ENCODE measurements around the gene DNAI1.

The DNAI1 gene

DNA sequence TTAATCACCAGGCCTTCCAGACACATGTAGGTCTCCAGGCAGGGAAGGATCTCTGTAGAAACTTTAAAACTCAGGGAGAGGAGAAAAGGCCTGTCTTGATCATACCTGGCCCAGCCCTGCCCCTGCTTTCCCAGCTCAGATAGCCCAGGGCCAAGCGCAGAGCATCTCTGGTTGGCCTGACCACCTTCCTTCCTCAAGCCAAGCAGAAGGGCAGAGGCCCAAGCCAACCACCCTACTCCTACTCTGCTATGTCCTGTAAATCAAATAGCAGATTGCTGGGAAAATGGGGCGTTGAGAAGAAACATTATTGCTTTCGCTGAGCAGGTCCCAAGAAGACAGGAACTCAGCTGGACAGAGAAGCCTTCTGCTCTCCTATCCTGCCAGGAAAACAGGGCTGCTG, 49.9 kb downstream of the DNAI1 start:
- no peak overlapping the region for H3K9ac ChIP-seq (ENCODE audit: low read length)
- H3K36me3 ChIP-seq (ENCODE audit: control insufficient read depth, insufficient read depth, low read length) = no peaks in the 10 kb centered on the region
- no peaks in the 10 kb centered on the region for H3K27me3 ChIP-seq (ENCODE audit: control insufficient read depth, insufficient read depth, low read length)
- H3K4me1 ChIP-seq (ENCODE audit: control insufficient read depth, insufficient read depth, low read length) = peaks cover 3% of the 10 kb centered on the region
- no peak overlapping the region for H3K4me3 ChIP-seq (ENCODE audit: low read length)
- H3K9me3 ChIP-seq (ENCODE audit: control insufficient read depth, low read length) = no peaks in the 10 kb centered on the region

DNA sequence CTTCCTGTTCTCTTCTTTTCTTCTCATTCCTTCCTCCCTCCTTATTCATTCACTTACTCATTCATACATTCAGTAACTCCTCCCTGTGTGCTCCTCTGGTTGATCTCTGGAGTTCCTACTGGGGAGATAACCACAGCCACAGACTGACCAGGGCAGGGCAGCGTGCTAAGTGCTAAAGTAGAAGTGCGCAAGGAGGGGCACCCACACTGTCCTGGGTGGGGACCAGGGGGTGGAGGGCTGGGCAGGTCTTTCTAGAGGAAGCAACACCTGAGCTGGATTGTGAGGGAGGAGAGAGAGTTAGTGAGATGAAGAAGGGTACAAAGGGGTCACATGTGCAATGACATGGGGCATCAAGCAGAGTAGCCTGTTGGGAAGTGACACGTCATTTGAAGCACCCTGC, 50.3 kb downstream of the DNAI1 start:
- Histone ChIP-seq H3K9me3 (ENCODE audit: control insufficient read depth, low read length) (no peaks in the 10 kb centered on the region), H3K4me1 (ENCODE audit: control insufficient read depth, insufficient read depth, low read length) (peaks cover 8% of the 10 kb centered on the region), H3K4me3 (ENCODE audit: low read length) (no peak overlapping the region), H3K9ac (ENCODE audit: low read length) (no peak overlapping the region), H3K36me3 (ENCODE audit: control insufficient read depth, insufficient read depth, low read length) (no peaks in the 10 kb centered on the region), H3K27me3 (ENCODE audit: control insufficient read depth, insufficient read depth, low read length) (no peaks in the 10 kb centered on the region)

DNA sequence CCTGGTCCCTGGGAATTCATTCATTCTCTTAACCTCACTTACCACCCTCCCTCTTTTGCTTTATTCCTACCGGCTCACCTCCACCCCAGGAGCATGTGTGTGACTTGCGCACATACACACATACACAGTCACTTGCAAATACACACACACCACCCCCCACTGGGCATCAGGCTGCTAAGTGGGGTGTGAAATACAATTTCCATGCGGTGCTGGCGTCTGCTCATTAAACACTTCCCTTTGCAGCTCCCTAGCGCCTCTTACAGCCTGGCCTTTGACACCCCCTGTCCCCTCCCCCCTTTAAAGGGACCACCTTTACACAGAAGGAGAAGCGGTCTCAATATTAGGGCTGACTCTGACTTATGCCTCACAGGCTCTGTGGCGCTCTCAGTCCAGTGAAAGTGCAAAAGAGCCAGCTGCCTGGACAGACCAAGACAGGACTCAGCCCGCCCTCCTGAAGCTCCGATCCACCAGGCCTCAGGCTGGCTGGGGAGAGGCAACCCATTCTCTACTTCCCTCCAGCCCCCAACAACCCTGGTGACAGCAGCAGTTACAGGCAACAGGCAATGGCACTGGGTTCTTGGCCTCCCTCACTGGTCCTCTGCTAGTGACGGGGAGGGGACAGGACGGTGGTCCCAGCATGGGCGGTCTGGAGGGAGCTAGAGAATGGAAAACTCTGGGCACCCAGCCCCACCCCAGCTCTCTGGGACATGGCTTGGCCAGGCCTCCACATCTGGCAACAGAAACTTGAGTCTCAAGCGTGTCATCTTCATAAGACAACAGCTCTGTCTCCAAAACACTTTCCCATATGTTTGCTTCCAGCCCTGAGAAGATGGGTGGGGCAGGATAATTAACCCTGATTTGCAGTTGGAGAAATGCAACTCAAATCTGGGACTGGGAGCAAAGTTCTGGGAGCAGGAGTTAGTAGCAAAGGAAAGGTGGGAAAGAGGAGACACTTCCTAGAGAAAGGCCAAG, 52.2 kb downstream of the DNAI1 start:
- Histone ChIP-seq H3K4me1 (ENCODE audit: control insufficient read depth, insufficient read depth, low read length) (peaks cover 9% of the 10 kb centered on the region), H3K9me3 (ENCODE audit: control insufficient read depth, low read length) (no peaks in the 10 kb centered on the region), H3K36me3 (ENCODE audit: control insufficient read depth, insufficient read depth, low read length) (no peaks in the 10 kb centered on the region), H3K27me3 (ENCODE audit: control insufficient read depth, insufficient read depth, low read length) (no peaks in the 10 kb centered on the region), H3K4me3 (ENCODE audit: low read length) (no peak overlapping the region), H3K9ac (ENCODE audit: low read length) (no peak overlapping the region)

DNA sequence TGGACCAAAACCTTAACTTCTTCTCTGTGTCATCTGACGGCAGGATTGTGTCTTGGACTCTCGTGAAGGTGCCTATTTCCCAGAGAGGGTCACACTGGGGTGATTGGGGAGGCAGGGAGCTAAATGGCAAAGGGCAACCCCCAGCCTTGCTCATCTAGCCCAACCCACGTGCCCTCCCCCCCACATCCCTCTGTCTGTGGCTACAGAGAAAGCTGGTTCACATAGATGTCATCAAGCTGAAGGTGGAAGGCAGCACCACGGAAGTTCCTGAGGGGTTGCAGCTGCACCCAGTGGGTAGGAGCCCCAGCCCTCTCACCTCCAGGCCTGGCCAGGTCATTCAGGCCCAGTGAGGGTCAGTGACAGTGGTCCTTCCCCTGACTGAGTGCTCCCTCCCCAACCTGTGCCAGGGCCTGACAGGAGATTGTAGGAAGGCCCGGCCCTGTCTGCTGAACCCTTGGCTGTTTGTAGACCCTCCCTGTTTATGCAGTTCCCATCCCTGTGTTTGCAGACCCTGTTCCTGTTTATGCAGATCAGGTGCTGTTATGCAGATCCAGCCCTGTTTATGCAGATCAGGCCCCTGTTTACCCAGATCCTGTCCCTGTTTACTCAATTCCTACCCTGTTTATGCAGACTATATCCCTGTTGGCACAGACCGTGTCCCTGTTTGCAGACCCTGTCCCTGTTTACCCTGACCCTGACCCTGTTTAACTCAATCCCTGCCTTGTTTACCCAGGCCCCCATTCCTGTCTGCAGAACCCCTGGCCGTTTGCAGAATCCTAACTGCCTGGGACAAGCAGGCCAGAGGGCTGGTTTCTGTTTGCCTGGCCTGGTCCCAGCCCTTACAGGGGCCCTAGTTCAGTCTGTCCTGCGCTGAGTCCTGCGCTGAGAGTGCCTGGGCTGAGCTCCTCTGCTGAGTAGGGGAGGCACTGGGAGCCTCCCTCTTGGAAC, 53.8 kb downstream of the DNAI1 start:
- Histone ChIP-seq H3K27me3 (ENCODE audit: control insufficient read depth, insufficient read depth, low read length) (no peaks in the 10 kb centered on the region), H3K9ac (ENCODE audit: low read length) (no peak overlapping the region), H3K36me3 (ENCODE audit: control insufficient read depth, insufficient read depth, low read length) (no peaks in the 10 kb centered on the region), H3K9me3 (ENCODE audit: control insufficient read depth, low read length) (no peaks in the 10 kb centered on the region), H3K4me1 (ENCODE audit: control insufficient read depth, insufficient read depth, low read length) (peaks cover 9% of the 10 kb centered on the region), H3K4me3 (ENCODE audit: low read length) (no peak overlapping the region)

DNA sequence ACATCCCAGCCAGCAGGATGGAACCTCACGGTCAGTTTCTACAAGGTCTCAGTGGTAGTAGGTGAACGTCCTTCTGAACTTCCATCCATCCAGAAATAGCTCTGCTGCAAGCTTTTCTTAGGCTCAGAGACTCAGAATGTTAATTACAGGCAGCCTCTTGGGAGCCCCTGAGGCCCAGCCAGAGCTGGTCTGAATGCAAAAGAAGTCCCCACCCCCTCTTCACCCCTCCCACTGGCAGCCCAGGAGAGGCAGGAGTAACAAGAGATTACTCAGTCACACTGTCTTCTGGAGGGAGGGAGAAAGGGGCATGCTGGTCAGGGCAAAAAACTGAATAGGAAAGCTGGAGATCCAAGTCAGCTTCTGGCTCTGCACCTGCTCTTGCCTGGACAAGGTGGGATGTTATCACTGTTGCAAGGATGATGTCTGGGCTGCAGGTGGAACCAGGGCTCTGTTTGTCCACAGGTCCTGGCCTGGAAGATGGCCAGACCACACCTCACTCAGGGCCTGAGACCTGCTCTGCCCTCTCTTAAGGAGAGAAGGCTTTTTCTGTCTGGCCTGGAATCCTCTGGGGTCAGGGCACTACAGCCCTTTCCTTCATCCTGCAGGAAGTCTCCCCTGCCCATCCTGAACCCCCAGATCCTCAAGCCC, 55.1 kb downstream of the DNAI1 start:
- Histone ChIP-seq H3K27me3 (ENCODE audit: control insufficient read depth, insufficient read depth, low read length) (no peaks in the 10 kb centered on the region), H3K9me3 (ENCODE audit: control insufficient read depth, low read length) (no peaks in the 10 kb centered on the region), H3K9ac (ENCODE audit: low read length) (no peak overlapping the region), H3K4me1 (ENCODE audit: control insufficient read depth, insufficient read depth, low read length) (peaks cover 9% of the 10 kb centered on the region), H3K4me3 (ENCODE audit: low read length) (no peak overlapping the region), H3K36me3 (ENCODE audit: control insufficient read depth, insufficient read depth, low read length) (no peaks in the 10 kb centered on the region)

DNA sequence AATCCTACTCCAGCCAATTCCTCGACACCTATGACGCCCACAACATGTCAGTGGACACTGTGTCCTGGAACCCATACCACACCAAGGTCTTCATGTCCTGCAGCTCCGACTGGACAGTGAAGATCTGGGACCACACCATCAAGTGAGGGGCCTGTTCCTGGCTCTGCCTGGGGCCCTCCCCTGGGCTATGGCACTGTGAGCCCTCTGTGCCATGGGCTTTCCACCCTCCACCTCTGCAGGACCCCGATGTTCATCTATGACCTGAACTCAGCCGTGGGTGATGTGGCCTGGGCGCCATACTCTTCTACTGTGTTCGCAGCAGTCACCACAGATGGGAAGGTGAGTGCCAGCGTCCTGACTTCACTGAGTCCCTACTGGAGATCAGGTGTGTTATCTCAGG, 55.8 kb downstream of the DNAI1 start:
- peaks cover 9% of the 10 kb centered on the region for H3K4me1 ChIP-seq (ENCODE audit: control insufficient read depth, insufficient read depth, low read length)
- no peak overlapping the region for H3K9ac ChIP-seq (ENCODE audit: low read length)

DNA sequence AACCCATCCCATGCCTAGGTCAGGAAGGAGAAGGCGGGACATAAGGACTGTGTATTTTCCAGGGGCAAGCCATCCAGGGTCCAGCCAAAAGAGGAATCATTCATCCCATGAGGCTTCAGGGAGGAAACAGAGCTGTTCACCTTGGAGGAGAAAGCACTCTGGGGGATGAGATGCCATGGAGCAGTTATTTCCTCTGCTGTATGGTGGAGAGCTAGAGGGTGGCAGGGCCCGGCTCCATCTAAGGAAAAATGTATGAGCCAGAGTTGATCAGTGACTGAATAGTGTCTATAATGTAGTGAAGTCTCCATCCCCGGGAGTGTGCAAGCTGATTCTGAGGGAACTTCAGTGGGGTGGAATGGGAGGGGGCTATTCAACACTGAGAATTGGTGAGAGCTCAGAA, 56.2 kb downstream of the DNAI1 start:
- H3K36me3 ChIP-seq (ENCODE audit: control insufficient read depth, insufficient read depth, low read length) = no peaks in the 10 kb centered on the region
- no peak overlapping the region for H3K4me3 ChIP-seq (ENCODE audit: low read length)
- no peaks in the 10 kb centered on the region for H3K27me3 ChIP-seq (ENCODE audit: control insufficient read depth, insufficient read depth, low read length)
- no peak overlapping the region for H3K9ac ChIP-seq (ENCODE audit: low read length)
- H3K4me1 ChIP-seq (ENCODE audit: control insufficient read depth, insufficient read depth, low read length) = peaks cover 9% of the 10 kb centered on the region
- H3K9me3 ChIP-seq (ENCODE audit: control insufficient read depth, low read length) = no peaks in the 10 kb centered on the region

More for the DNA sequence above, 55.8 kb downstream of the DNAI1 start:
- Histone ChIP-seq H3K4me3 (ENCODE audit: low read length) (no peak overlapping the region), H3K9me3 (ENCODE audit: control insufficient read depth, low read length) (no peaks in the 10 kb centered on the region), H3K27me3 (ENCODE audit: control insufficient read depth, insufficient read depth, low read length) (no peaks in the 10 kb centered on the region), H3K36me3 (ENCODE audit: control insufficient read depth, insufficient read depth, low read length) (no peaks in the 10 kb centered on the region)

DNA sequence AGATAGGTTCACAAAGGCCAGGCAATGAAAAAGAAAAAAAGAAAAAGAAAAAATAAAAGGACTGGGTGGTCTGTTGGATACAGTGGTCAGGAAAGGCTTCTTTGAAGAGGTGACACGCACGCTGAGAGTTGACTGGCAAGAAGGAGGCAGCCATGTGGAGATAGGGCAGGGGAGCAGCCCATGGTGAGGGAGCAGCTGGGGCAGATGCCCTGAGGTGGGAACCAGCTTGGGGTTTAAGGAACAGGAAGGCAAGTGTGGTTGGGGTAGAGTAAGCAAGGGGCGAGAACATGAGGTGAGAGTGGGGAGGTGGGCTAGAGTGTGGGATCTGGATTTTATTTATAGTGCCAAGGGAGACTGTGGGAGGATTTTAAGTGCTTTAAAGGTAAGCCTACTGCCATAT, 57.4 kb downstream of the DNAI1 start:
- no peaks in the 10 kb centered on the region for H3K9me3 ChIP-seq (ENCODE audit: control insufficient read depth, low read length)
- H3K27me3 ChIP-seq (ENCODE audit: control insufficient read depth, insufficient read depth, low read length) = no peaks in the 10 kb centered on the region
- no peaks in the 10 kb centered on the region for H3K36me3 ChIP-seq (ENCODE audit: control insufficient read depth, insufficient read depth, low read length)
- no peak overlapping the region for H3K9ac ChIP-seq (ENCODE audit: low read length)
- H3K4me1 ChIP-seq (ENCODE audit: control insufficient read depth, insufficient read depth, low read length) = peaks cover 9% of the 10 kb centered on the region
- no peak overlapping the region for H3K4me3 ChIP-seq (ENCODE audit: low read length)

DNA sequence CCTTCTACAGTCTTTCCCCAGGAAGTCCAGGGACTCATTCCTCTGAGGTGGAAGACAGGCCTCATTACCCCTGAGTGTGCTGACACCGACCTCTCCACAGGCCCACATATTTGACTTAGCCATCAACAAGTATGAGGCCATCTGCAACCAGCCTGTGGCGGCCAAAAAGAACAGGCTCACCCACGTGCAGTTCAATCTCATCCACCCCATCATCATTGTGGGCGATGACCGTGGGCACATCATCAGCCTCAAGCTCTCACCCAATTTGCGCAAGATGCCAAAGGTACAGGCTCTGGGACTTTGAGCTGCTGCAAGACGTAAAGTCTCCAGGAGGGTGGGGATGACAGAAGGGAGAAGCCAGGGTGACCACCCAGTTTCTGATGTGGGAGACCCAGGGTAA, 58.6 kb downstream of the DNAI1 start:
- Histone ChIP-seq H3K9ac (ENCODE audit: low read length) (no peak overlapping the region), H3K36me3 (ENCODE audit: control insufficient read depth, insufficient read depth, low read length) (no peaks in the 10 kb centered on the region), H3K9me3 (ENCODE audit: control insufficient read depth, low read length) (no peaks in the 10 kb centered on the region), H3K27me3 (ENCODE audit: control insufficient read depth, insufficient read depth, low read length) (peaks cover 9% of the 10 kb centered on the region), H3K4me3 (ENCODE audit: low read length) (no peak overlapping the region), H3K4me1 (ENCODE audit: control insufficient read depth, insufficient read depth, low read length) (peaks cover 9% of the 10 kb centered on the region)

DNA sequence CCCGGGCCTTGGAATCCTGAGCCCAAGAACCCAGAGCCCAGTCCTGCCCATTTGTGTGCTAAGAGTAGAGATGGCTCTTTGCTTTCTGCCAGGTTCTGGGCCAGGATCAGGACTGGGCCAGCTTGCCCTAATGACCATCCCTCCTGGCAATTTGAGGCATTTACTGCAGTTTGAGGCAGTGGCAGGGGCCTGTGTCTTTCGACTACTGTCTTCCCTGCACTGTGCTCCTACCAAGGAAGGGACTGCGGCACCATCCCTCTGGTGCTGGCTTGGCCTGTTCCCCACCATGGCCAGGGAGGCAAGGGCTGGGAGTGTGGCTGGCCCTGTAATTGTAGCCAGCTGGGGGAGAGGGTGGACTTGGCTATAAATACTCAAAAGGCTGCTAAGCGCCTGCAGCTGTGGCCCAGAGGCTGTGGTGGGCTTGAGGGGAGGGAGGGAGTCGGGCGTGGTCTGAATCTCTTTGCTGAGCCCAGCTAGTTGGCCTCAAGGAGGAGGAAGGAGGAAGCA, 59.6 kb downstream of the DNAI1 start:
- H3K4me3 ChIP-seq (ENCODE audit: low read length) = no peak overlapping the region
- no peaks in the 10 kb centered on the region for H3K9me3 ChIP-seq (ENCODE audit: control insufficient read depth, low read length)
- H3K4me1 ChIP-seq (ENCODE audit: control insufficient read depth, insufficient read depth, low read length) = peaks cover 14% of the 10 kb centered on the region
- peaks cover 13% of the 10 kb centered on the region for H3K27me3 ChIP-seq (ENCODE audit: control insufficient read depth, insufficient read depth, low read length)
- H3K36me3 ChIP-seq (ENCODE audit: control insufficient read depth, insufficient read depth, low read length) = no peaks in the 10 kb centered on the region
- H3K9ac ChIP-seq (ENCODE audit: low read length) = no peak overlapping the region

DNA sequence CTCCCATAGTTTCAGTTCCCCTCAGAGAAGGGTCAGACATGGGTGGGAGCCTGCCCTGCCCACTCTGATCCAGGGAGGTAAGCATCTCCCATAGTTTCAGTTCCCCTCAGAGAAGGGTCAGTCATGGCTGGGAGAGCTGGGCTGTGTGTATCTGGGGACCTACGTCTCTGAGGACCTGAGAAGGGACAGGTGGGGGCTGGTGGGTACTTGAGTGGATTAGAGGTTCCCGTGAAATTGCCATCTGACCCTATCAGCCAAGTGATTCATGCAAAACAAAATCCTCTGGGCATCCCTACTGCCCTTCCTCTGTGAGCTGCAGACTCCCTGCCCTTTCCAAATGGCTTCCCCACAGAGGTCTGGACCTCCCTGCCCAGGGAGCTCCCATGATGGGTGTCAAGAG, 60.3 kb downstream of the DNAI1 start:
- Histone ChIP-seq H3K9ac (ENCODE audit: low read length) (no peak overlapping the region), H3K4me3 (ENCODE audit: low read length) (no peak overlapping the region), H3K27me3 (ENCODE audit: control insufficient read depth, insufficient read depth, low read length) (peaks cover 13% of the 10 kb centered on the region), H3K9me3 (ENCODE audit: control insufficient read depth, low read length) (no peaks in the 10 kb centered on the region), H3K4me1 (ENCODE audit: control insufficient read depth, insufficient read depth, low read length) (peaks cover 12% of the 10 kb centered on the region), H3K36me3 (ENCODE audit: control insufficient read depth, insufficient read depth, low read length) (no peaks in the 10 kb centered on the region)

Measured in mucosa of stomach (tissue), 1 donor.